GM23338 (cell line): Measurements from ENCODE around the gene MBOAT1. TPM values are rescaled to one million over a fixed set of nuclear protein-coding genes. Genes with fewer than 3 reads are reported as not detected.

Source experiments
- ATAC-seq: fragments of 200-7000 bp; cut with Tn5 transposase; 3 replicates; pipeline ENCODE4 v1.9.1; 2020
- DNase-seq: peaks from one replicate; pipeline ENCODE4 v3.0.0-alpha.2; 2015; ENCODE audit warnings: low spot score
- H2AFZ ChIP-seq: fragments of 200-600 bp; sonication (generic); 2 replicates; pipeline ENCODE4 v1.8.0; 2016; ENCODE audit warnings: antibody characterized with exemption, mild to moderate bottlenecking, moderate library complexity
- H3F3A ChIP-seq: fragments of 200-600 bp; sonication (generic); replicated peaks from 2 replicates; pipeline ENCODE4 v1.8.0; 2017; ENCODE audit warnings: antibody characterized with exemption, mixed run types, low read depth
- H3K27ac ChIP-seq: fragments of 200-600 bp; sonication (generic); 2 replicates; pipeline ENCODE4 v1.6.1; 2016; ENCODE audit warnings: low read depth
- H3K27me3 ChIP-seq: fragments of 200-600 bp; sonication (generic); 2 replicates; pipeline ENCODE4 v1.8.0; 2016; ENCODE audit warnings: mild to moderate bottlenecking, mixed run types, moderate library complexity; ENCODE audit not compliant: insufficient read depth
- H3K36me3 ChIP-seq: fragments of 200-600 bp; sonication (generic); 2 replicates; pipeline ENCODE4 v1.8.0; 2016; ENCODE audit warnings: mild to moderate bottlenecking; ENCODE audit not compliant: insufficient read depth
- H3K4me1 ChIP-seq: fragments of 200-600 bp; sonication (generic); 2 replicates; pipeline ENCODE4 v1.8.0; 2016; ENCODE audit warnings: mild to moderate bottlenecking, moderate library complexity; ENCODE audit not compliant: insufficient read depth
- H3K4me2 ChIP-seq: fragments of 200-600 bp; sonication (generic); 2 replicates; pipeline ENCODE4 v1.7.1; 2017; ENCODE audit warnings: mixed run types
- H3K4me3 ChIP-seq: fragments of 200-600 bp; sonication (generic); 2 replicates; pipeline ENCODE4 v1.6.1; 2016; ENCODE audit warnings: mixed run types
- H3K79me2 ChIP-seq: fragments of 200-600 bp; sonication (generic); replicated peaks from 2 replicates; pipeline ENCODE4 v1.8.0; 2017; ENCODE audit warnings: mild to moderate bottlenecking; ENCODE audit not compliant: insufficient read depth
- H3K9me2 ChIP-seq: fragments of 200-600 bp; sonication (generic); 2 replicates; pipeline ENCODE4 v1.8.0; 2017; ENCODE audit not compliant: insufficient read depth
- H4K20me1 ChIP-seq: fragments of 200-600 bp; sonication (generic); replicated peaks from 2 replicates; pipeline ENCODE4 v1.8.0; 2017; ENCODE audit warnings: mild to moderate bottlenecking; ENCODE audit not compliant: insufficient read depth
- H3K27ac Mint-ChIP-seq: 2 replicates; pipeline ENCODE4 v1.8.0; 2020; ENCODE audit warnings: inconsistent platforms, mild to moderate bottlenecking, moderate library complexity, mixed read lengths
- H3K27me3 Mint-ChIP-seq: 3 replicates; pipeline ENCODE4 v1.8.0; 2022; ENCODE audit warnings: low read depth, mild to moderate bottlenecking, moderate library complexity, mixed read lengths, inconsistent platforms; ENCODE audit not compliant: insufficient read depth, poor library complexity
- H3K36me3 Mint-ChIP-seq: 3 replicates; pipeline ENCODE4 v1.8.0; 2021; ENCODE audit warnings: low read depth, mild to moderate bottlenecking, inconsistent platforms, moderate library complexity, mixed read lengths
- H3K4me1 Mint-ChIP-seq: 3 replicates; pipeline ENCODE4 v1.8.0; 2020; ENCODE audit warnings: mild to moderate bottlenecking, inconsistent platforms, mixed read lengths
- H3K4me3 Mint-ChIP-seq: 3 replicates; pipeline ENCODE4 v1.8.0; 2021; ENCODE audit warnings: moderate library complexity, mild to moderate bottlenecking, inconsistent platforms, mixed read lengths
- H3K9me3 Mint-ChIP-seq: 3 replicates; pipeline ENCODE4 v1.8.0; 2020; ENCODE audit warnings: moderate library complexity, mild to moderate bottlenecking, inconsistent platforms, mixed read lengths
- CREB1 ChIP-seq: fragments of 250-450 bp; sonication (Bioruptor Pico); IDR thresholded peaks from 2 replicates; pipeline ENCODE4 v1.5.0; 2020; ENCODE audit warnings: low read depth, mild to moderate bottlenecking, moderate library complexity
- EZH2 ChIP-seq: fragments of 200-600 bp; sonication (generic); IDR thresholded peaks from one replicate; pipeline ENCODE4 v1.8.0; 2017; ENCODE audit warnings: antibody characterized with exemption, mild to moderate bottlenecking, low read depth; ENCODE audit not compliant: unreplicated experiment
- EZH2phosphoT487 ChIP-seq: fragments of 200-600 bp; sonication (generic); IDR thresholded peaks from one replicate; pipeline ENCODE4 v1.8.1; 2018; ENCODE audit warnings: antibody characterized with exemption; ENCODE audit not compliant: unreplicated experiment
- JUNB ChIP-seq: IDR thresholded peaks from one replicate; pipeline ENCODE4 v1.6.1; 2016; ENCODE audit warnings: antibody characterized with exemption; ENCODE audit not compliant: unreplicated experiment
- NANOG ChIP-seq: IDR thresholded peaks from 2 replicates; pipeline ENCODE4 v1.6.1; 2016; ENCODE audit warnings: antibody characterized with exemption, borderline replicate concordance
- POLR2AphosphoS5 ChIP-seq: IDR thresholded peaks from 2 replicates; pipeline ENCODE4 v1.6.1; 2016; ENCODE audit warnings: antibody characterized with exemption, low read depth
- STAT1 ChIP-seq: IDR thresholded peaks from one replicate; pipeline ENCODE4 v1.6.1; 2016; ENCODE audit warnings: antibody characterized with exemption; ENCODE audit not compliant: unreplicated experiment
- ZNF114 ChIP-seq: fragments of 250-450 bp; sonication (Bioruptor Pico); IDR thresholded peaks from 2 replicates; pipeline ENCODE4 v1.5.0; 2020; ENCODE audit warnings: mild to moderate bottlenecking, moderate library complexity
- ZNF331 ChIP-seq: fragments of 250-450 bp; sonication (Bioruptor Pico); IDR thresholded peaks from 2 replicates; pipeline ENCODE4 v1.5.0; 2020; ENCODE audit warnings: low read depth, mild to moderate bottlenecking, moderate library complexity
- polyA plus RNA-seq: library from polyadenylated mRNA; unstranded; fragments of >200 nt; fragmentation: Nextera tagmentation; extraction: Ambion mirVana; gene quantifications from 2 replicates; pipeline ENCODE4 v1.2.1, GENCODE V29; 2016
- total RNA-seq: library from RNA; depleted of rRNA; stranded (reverse); fragments of >200 nt; shearing (Covaris generic); gene quantifications from 2 replicates; pipeline ENCODE4 v1.2.3, GENCODE V29; 2014
- TF ChIP-seq, protein P1 (sequence below), 2 experiments: fragments of 200-600 bp in 1 of 2; sonication (generic) in 1 of 2; conservative IDR thresholded peaks; 2 replicates each; pipeline versions ENCODE4 v1.5.1 to v1.6.1; 2016 to 2017; ENCODE audit warnings: antibody characterized with exemption in 2 of 2, low read depth in 2 of 2, mild to moderate bottlenecking in 2 of 2, moderate library complexity in 1 of 2
- TF ChIP-seq, protein P2 (sequence below): IDR thresholded peaks from one replicate; pipeline ENCODE4 v1.6.1; 2018; ENCODE audit warnings: antibody characterized with exemption; ENCODE audit not compliant: unreplicated experiment
- TF ChIP-seq, protein P3 (sequence below): IDR thresholded peaks from 2 replicates; pipeline ENCODE4 v1.6.1; 2016; ENCODE audit warnings: antibody characterized with exemption
- TF ChIP-seq, protein P4 (sequence below): fragments of 250-450 bp; sonication (Bioruptor Pico); IDR thresholded peaks from 2 replicates; pipeline ENCODE4 v1.5.0; 2020; ENCODE audit warnings: mild to moderate bottlenecking, moderate library complexity

The MBOAT1 gene
- total and polyA plus RNA-seq, 2 experiments from 2014 or later = 3.8 to 18.6 TPM

DNA sequence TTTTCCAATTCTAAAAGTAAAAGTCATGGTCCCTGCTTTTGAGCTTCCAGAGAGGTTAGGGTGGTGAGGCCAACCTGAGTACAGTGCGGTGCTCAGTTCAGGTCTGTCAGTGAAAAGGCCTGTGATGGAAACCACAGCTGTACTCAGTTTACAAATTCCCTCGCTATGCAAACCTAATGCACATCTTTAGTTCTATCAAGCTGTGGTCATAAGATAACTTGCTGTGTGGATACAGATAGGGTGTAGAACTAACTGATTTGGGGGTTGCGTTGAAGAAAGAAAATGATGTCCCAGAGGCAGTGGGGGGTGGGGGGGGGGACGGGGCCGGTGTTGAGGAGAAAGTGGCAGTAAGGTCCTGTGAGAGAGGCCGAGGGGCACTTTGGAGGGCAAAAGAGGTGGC, 22.8 kb upstream of the MBOAT1 start:
- Histone ChIP-seq H4K20me1 (no peaks in the 10 kb centered on the region), H2AFZ (no peak overlapping the region), H3K4me3 (no peak overlapping the region), H3K9me2 (no peaks in the 10 kb centered on the region), H3K27me3 (no peaks in the 10 kb centered on the region), H3K79me2 (no peaks in the 10 kb centered on the region), H3K27ac (no peak overlapping the region), H3K36me3 (no peaks in the 10 kb centered on the region), H3F3A (no peaks in the 10 kb centered on the region), H3K4me2 (no peak overlapping the region), H3K4me1 (peaks cover 14% of the 10 kb centered on the region)
- no peak overlapping the region for H3K4me3 Mint-ChIP-seq
- H3K9me3 Mint-ChIP-seq = peaks cover 11% of the 10 kb centered on the region; the same call in 1 of the 3 replicates
- peaks cover 2% of the 10 kb centered on the region for H3K27me3 Mint-ChIP-seq
- no peak overlapping the region for H3K27ac Mint-ChIP-seq
- ATAC-seq = no peak
- no peak for DNase-seq
- TF ChIP-seq JUNB (no peak), ZNF331 (no peak), STAT1 (no peak), CREB1 (CRISPR knock-in tag) (no peak), EZH2 (no peak), EZH2phosphoT487 (no peak), ZNF114 (CRISPR knock-in tag) (no peak), NANOG (no peak), POLR2AphosphoS5 (no peak)
- TF ChIP-seq, protein P1, sequence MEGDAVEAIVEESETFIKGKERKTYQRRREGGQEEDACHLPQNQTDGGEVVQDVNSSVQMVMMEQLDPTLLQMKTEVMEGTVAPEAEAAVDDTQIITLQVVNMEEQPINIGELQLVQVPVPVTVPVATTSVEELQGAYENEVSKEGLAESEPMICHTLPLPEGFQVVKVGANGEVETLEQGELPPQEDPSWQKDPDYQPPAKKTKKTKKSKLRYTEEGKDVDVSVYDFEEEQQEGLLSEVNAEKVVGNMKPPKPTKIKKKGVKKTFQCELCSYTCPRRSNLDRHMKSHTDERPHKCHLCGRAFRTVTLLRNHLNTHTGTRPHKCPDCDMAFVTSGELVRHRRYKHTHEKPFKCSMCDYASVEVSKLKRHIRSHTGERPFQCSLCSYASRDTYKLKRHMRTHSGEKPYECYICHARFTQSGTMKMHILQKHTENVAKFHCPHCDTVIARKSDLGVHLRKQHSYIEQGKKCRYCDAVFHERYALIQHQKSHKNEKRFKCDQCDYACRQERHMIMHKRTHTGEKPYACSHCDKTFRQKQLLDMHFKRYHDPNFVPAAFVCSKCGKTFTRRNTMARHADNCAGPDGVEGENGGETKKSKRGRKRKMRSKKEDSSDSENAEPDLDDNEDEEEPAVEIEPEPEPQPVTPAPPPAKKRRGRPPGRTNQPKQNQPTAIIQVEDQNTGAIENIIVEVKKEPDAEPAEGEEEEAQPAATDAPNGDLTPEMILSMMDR (conservative IDR thresholded peaks at IDR 0.05; ENCODE audit: low read depth in 2 of 2) = no peak
- TF ChIP-seq, protein P2, sequence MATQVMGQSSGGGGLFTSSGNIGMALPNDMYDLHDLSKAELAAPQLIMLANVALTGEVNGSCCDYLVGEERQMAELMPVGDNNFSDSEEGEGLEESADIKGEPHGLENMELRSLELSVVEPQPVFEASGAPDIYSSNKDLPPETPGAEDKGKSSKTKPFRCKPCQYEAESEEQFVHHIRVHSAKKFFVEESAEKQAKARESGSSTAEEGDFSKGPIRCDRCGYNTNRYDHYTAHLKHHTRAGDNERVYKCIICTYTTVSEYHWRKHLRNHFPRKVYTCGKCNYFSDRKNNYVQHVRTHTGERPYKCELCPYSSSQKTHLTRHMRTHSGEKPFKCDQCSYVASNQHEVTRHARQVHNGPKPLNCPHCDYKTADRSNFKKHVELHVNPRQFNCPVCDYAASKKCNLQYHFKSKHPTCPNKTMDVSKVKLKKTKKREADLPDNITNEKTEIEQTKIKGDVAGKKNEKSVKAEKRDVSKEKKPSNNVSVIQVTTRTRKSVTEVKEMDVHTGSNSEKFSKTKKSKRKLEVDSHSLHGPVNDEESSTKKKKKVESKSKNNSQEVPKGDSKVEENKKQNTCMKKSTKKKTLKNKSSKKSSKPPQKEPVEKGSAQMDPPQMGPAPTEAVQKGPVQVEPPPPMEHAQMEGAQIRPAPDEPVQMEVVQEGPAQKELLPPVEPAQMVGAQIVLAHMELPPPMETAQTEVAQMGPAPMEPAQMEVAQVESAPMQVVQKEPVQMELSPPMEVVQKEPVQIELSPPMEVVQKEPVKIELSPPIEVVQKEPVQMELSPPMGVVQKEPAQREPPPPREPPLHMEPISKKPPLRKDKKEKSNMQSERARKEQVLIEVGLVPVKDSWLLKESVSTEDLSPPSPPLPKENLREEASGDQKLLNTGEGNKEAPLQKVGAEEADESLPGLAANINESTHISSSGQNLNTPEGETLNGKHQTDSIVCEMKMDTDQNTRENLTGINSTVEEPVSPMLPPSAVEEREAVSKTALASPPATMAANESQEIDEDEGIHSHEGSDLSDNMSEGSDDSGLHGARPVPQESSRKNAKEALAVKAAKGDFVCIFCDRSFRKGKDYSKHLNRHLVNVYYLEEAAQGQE = no peak
- TF ChIP-seq, protein P3, sequence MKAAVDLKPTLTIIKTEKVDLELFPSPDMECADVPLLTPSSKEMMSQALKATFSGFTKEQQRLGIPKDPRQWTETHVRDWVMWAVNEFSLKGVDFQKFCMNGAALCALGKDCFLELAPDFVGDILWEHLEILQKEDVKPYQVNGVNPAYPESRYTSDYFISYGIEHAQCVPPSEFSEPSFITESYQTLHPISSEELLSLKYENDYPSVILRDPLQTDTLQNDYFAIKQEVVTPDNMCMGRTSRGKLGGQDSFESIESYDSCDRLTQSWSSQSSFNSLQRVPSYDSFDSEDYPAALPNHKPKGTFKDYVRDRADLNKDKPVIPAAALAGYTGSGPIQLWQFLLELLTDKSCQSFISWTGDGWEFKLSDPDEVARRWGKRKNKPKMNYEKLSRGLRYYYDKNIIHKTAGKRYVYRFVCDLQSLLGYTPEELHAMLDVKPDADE = no peak
- TF ChIP-seq, protein P4, sequence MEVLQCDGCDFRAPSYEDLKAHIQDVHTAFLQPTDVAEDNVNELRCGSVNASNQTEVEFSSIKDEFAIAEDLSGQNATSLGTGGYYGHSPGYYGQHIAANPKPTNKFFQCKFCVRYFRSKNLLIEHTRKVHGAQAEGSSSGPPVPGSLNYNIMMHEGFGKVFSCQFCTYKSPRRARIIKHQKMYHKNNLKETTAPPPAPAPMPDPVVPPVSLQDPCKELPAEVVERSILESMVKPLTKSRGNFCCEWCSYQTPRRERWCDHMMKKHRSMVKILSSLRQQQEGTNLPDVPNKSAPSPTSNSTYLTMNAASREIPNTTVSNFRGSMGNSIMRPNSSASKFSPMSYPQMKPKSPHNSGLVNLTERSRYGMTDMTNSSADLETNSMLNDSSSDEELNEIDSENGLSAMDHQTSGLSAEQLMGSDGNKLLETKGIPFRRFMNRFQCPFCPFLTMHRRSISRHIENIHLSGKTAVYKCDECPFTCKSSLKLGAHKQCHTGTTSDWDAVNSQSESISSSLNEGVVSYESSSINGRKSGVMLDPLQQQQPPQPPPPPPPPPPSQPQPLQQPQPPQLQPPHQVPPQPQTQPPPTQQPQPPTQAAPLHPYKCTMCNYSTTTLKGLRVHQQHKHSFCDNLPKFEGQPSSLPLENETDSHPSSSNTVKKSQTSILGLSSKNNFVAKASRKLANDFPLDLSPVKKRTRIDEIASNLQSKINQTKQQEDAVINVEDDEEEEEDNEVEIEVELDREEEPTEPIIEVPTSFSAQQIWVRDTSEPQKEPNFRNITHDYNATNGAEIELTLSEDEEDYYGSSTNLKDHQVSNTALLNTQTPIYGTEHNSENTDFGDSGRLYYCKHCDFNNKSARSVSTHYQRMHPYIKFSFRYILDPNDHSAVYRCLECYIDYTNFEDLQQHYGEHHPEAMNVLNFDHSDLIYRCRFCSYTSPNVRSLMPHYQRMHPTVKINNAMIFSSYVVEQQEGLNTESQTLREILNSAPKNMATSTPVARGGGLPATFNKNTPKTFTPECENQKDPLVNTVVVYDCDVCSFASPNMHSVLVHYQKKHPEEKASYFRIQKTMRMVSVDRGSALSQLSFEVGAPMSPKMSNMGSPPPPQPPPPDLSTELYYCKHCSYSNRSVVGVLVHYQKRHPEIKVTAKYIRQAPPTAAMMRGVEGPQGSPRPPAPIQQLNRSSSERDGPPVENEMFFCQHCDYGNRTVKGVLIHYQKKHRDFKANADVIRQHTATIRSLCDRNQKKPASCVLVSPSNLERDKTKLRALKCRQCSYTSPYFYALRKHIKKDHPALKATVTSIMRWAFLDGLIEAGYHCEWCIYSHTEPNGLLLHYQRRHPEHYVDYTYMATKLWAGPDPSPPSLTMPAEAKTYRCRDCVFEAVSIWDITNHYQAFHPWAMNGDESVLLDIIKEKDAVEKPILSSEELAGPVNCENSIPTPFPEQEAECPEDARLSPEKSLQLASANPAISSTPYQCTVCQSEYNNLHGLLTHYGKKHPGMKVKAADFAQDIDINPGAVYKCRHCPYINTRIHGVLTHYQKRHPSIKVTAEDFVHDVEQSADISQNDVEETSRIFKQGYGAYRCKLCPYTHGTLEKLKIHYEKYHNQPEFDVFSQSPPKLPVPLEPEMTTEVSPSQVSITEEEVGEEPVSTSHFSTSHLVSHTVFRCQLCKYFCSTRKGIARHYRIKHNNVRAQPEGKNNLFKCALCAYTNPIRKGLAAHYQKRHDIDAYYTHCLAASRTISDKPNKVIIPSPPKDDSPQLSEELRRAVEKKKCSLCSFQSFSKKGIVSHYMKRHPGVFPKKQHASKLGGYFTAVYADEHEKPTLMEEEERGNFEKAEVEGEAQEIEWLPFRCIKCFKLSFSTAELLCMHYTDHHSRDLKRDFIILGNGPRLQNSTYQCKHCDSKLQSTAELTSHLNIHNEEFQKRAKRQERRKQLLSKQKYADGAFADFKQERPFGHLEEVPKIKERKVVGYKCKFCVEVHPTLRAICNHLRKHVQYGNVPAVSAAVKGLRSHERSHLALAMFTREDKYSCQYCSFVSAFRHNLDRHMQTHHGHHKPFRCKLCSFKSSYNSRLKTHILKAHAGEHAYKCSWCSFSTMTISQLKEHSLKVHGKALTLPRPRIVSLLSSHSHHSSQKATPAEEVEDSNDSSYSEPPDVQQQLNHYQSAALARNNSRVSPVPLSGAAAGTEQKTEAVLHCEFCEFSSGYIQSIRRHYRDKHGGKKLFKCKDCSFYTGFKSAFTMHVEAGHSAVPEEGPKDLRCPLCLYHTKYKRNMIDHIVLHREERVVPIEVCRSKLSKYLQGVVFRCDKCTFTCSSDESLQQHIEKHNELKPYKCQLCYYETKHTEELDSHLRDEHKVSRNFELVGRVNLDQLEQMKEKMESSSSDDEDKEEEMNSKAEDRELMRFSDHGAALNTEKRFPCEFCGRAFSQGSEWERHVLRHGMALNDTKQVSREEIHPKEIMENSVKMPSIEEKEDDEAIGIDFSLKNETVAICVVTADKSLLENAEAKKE (CRISPR knock-in tag) = no peak
- no peaks in the 10 kb centered on the region; the same call in 2 of the 3 replicates for H3K36me3 Mint-ChIP-seq
- H3K4me1 Mint-ChIP-seq = peaks cover 4% of the 10 kb centered on the region; the same call in 2 of the 3 replicates
